Measurements from ENCODE around the gene PRPS2.

PRPS2 gene

DNA sequence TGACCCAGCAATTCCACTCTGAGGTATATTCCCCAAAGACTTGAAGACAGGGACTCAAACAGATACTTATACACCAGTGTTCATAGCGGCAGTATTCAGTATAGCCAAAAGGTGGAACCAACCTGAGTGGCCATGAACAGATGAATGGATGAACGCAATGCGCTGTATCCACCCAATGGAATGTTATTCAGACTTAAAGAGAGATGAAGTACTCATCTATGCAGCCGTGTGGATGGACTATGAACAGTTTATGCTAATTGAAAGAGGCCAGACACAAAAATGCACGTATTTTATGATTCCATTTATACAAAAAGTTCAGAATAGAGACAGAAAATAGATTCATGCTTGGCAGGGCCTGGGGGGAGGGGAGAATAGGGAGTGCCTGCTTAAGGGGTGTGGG is 26.3 kb downstream of the PRPS2 start:
- no peak overlapping the region for H3K27ac Mint-ChIP-seq
- peaks cover 21% of the 10 kb centered on the region for H3K36me3 Mint-ChIP-seq (ENCODE audit: low read depth)
- no peaks in the 10 kb centered on the region for H3K27me3 Mint-ChIP-seq (ENCODE audit: low read depth)
- H3K9me3 Mint-ChIP-seq, result peaks cover 8% of the 10 kb centered on the region
- no peak overlapping the region for H3K4me3 Mint-ChIP-seq
- no peaks in the 10 kb centered on the region for H3K4me1 Mint-ChIP-seq
- no peak for TF ChIP-seq CTCF (IDR thresholded peaks at IDR 0.05; ENCODE audit: unreplicated experiment in 3 of 3)

GRCh38 chrX:12819222-12819621 is 28.0 kb downstream of the PRPS2 start:
- Mint-ChIP-seq H3K36me3 (ENCODE audit: low read depth) (peaks cover 28% of the 10 kb centered on the region), H3K9me3 (peaks cover 4% of the 10 kb centered on the region), H3K4me3 (no peak overlapping the region), H3K4me1 (no peaks in the 10 kb centered on the region), H3K27me3 (ENCODE audit: low read depth) (no peaks in the 10 kb centered on the region), H3K27ac (no peak overlapping the region)
- no peak for TF ChIP-seq CTCF (IDR thresholded peaks at IDR 0.05; ENCODE audit: unreplicated experiment in 3 of 3)

- Mint-ChIP-seq H3K4me1 (no peaks in the 10 kb centered on the region), H3K27me3 (ENCODE audit: low read depth) (no peaks in the 10 kb centered on the region), H3K9me3 (peaks cover 4% of the 10 kb centered on the region), H3K36me3 (ENCODE audit: low read depth) (peaks cover 34% of the 10 kb centered on the region), H3K27ac (no peak overlapping the region), H3K4me3 (no peak overlapping the region)
- no peak for TF ChIP-seq CTCF (IDR thresholded peaks at IDR 0.05; ENCODE audit: unreplicated experiment in 3 of 3)
These were observed 29.5 kb downstream of the PRPS2 start for GRCh38 chrX:12820737-12821136.

GRCh38 chrX:12824944-12825343 is 33.7 kb downstream of the PRPS2 start:
- Mint-ChIP-seq H3K9me3 (peaks cover 9% of the 10 kb centered on the region), H3K27me3 (ENCODE audit: low read depth) (peaks cover 5% of the 10 kb centered on the region), H3K4me3 (no peak overlapping the region), H3K4me1 (no peaks in the 10 kb centered on the region), H3K27ac (no peak overlapping the region), H3K36me3 (ENCODE audit: low read depth) (peaks cover 29% of the 10 kb centered on the region)
- TF ChIP-seq CTCF (IDR thresholded peaks at IDR 0.05; ENCODE audit: unreplicated experiment in 3 of 3), result no peak

DNA sequence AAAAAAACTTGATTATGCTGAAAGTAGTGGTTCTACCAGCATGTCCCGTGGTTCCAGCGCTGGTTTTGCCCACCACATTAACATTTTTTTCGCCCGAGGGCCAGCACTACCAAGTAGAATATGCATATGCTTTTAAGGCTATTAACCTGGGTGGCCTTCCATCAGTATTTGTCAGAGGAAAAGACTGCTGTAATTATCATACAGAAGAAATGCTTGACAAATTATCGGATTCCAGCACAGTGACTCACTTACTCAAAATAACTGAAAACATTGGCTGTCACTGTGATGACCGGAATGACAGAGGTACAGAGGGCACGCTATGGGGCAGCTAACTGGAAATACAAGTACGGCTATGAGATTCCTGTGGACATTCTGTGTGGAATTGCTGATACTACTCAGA is 34.6 kb downstream of the PRPS2 start:
- Mint-ChIP-seq H3K9me3 (peaks cover 11% of the 10 kb centered on the region), H3K27ac (peak overlapping the region in 1 of 3 experiments; percentile 38), H3K4me1 (no peaks in the 10 kb centered on the region), H3K27me3 (ENCODE audit: low read depth) (peaks cover 5% of the 10 kb centered on the region), H3K36me3 (ENCODE audit: low read depth) (peaks cover 21% of the 10 kb centered on the region), H3K4me3 (no peak overlapping the region)
- TF ChIP-seq CTCF (IDR thresholded peaks at IDR 0.05; ENCODE audit: unreplicated experiment in 3 of 3), result no peak

- no peaks in the 10 kb centered on the region for H3K36me3 Mint-ChIP-seq (ENCODE audit: low read depth)
- no peaks in the 10 kb centered on the region for H3K4me1 Mint-ChIP-seq
These were observed 52.0 kb downstream of the PRPS2 start for GRCh38 chrX:12843061-12843667.

More at GRCh38 chrX:12843061-12843667, 52.0 kb downstream of the PRPS2 start:
- no peak overlapping the region for H3K27ac Mint-ChIP-seq
- H3K4me3 Mint-ChIP-seq, result no peak overlapping the region
- H3K9me3 Mint-ChIP-seq, result peaks cover 8% of the 10 kb centered on the region
- no peaks in the 10 kb centered on the region for H3K27me3 Mint-ChIP-seq (ENCODE audit: low read depth)
- TF ChIP-seq CTCF (IDR thresholded peaks at IDR 0.05; ENCODE audit: unreplicated experiment in 3 of 3), result no peak

Measured in nephron (organoid).